IMR-90 (cell line): ENCODE results near the gene DSP. TPM values are rescaled to one million over a fixed set of nuclear protein-coding genes. Genes with fewer than 3 reads are reported as not detected.

Source experiments
- ATAC-seq: fragments of 200-7000 bp; cut with Tn5 transposase; 2 replicates; pipeline ENCODE4 v1.9.1; 2020; ENCODE audit warnings: low read depth, mild to moderate bottlenecking, moderate library complexity
- BruUV-seq: library from RNA; stranded (reverse); fragments of 400-500 nt; replicated peaks from 2 replicates; lab custom pipeline; 2021; lab: Mats Ljungman, UMichigan
- CTCF ChIA-PET: fragments of 300-600 bp; formaldehyde crosslinking; extraction: SDS; loops from one replicate; lab custom pipeline; 2021; ENCODE audit warnings: antibody characterized with exemption; lab: Yijun Ruan, JAX
- POLR2A ChIA-PET: fragments of 300-600 bp; sonication (Branson Sonifier 250); formaldehyde crosslinking; loops from one replicate; lab custom pipeline; 2022; ENCODE audit warnings: antibody characterized with exemption; ENCODE audit not compliant: unreplicated experiment; lab: Charles Lee
- DNase-seq: peaks from one replicate; pipeline ENCODE4 v3.0.0; 2013
- H2AFZ ChIP-seq: replicated peaks from 2 replicates; pipeline ENCODE3; 2013; ENCODE audit warnings: low read length, mild to moderate bottlenecking; ENCODE audit not compliant: poor library complexity
- H2AK5ac ChIP-seq: 2 replicates; pipeline ENCODE4 v1.6.1; 2013; ENCODE audit warnings: low read depth, low read length, inconsistent platforms
- H2AK9ac ChIP-seq: replicated peaks from 2 replicates; pipeline ENCODE3; 2013; ENCODE audit warnings: mild to moderate bottlenecking, low read depth, low read length, moderate library complexity; ENCODE audit not compliant: poor library complexity
- H2BK120ac ChIP-seq: 2 replicates; pipeline ENCODE4 v1.6.1; 2013; ENCODE audit warnings: low read depth, low read length, inconsistent platforms
- H2BK15ac ChIP-seq: 3 replicates; pipeline ENCODE4 v1.6.1; 2013; ENCODE audit warnings: low read depth, low read length, inconsistent platforms
- H2BK20ac ChIP-seq: 2 replicates; pipeline ENCODE4 v1.6.1; 2013; ENCODE audit warnings: low read depth, mild to moderate bottlenecking, inconsistent platforms, low read length, moderate library complexity
- H2BK5ac ChIP-seq: 2 replicates; pipeline ENCODE4 v1.6.1; 2013; ENCODE audit warnings: mild to moderate bottlenecking, low read depth, low read length, inconsistent platforms; ENCODE audit not compliant: poor library complexity, severe bottlenecking
- H3K14ac ChIP-seq: replicated peaks from 2 replicates; pipeline ENCODE4 v1.6.1; 2013; ENCODE audit warnings: low read depth, low read length, inconsistent platforms
- H3K18ac ChIP-seq: 2 replicates; pipeline ENCODE4 v1.6.1; 2013; ENCODE audit warnings: low read depth, low read length, control low read depth
- H3K23ac ChIP-seq: 2 replicates; pipeline ENCODE4 v1.6.1; 2013; ENCODE audit warnings: low read depth, low read length, inconsistent platforms
- H3K27ac ChIP-seq: 2 replicates; pipeline ENCODE4 v1.5.1; 2013; ENCODE audit warnings: mild to moderate bottlenecking, control low read depth, low read length; ENCODE audit not compliant: insufficient read depth
- H3K27me3 ChIP-seq: 2 replicates; pipeline ENCODE4 v1.6.1; 2013; ENCODE audit warnings: low read length; ENCODE audit not compliant: control insufficient read depth, insufficient read depth
- H3K36me3 ChIP-seq: 2 replicates; pipeline ENCODE4 v1.6.1; 2013; ENCODE audit warnings: low read length, mixed read lengths; ENCODE audit not compliant: control insufficient read depth, insufficient read depth
- H3K4ac ChIP-seq: 2 replicates; pipeline ENCODE4 v1.6.1; 2013; ENCODE audit warnings: low read depth, low read length, inconsistent platforms
- H3K4me1 ChIP-seq: 2 replicates; pipeline ENCODE4 v1.6.1; 2013; ENCODE audit warnings: low read length, mixed read lengths; ENCODE audit not compliant: control insufficient read depth, insufficient read depth
- H3K4me2 ChIP-seq: 2 replicates; pipeline ENCODE4 v1.6.1; 2013; ENCODE audit warnings: low read depth, mild to moderate bottlenecking, control low read depth, low read length, moderate library complexity
- H3K4me3 ChIP-seq: 2 replicates; pipeline ENCODE4 v1.5.1; 2013; ENCODE audit warnings: low read depth, mild to moderate bottlenecking, control low read depth, low read length, moderate library complexity; ENCODE audit not compliant: insufficient read depth
- H3K56ac ChIP-seq: 2 replicates; pipeline ENCODE4 v1.6.1; 2013; ENCODE audit warnings: low read length, inconsistent platforms; ENCODE audit not compliant: insufficient read depth; ENCODE audit errors: extremely low read depth
- H3K79me1 ChIP-seq, 2 experiments: 2 replicates each; pipeline ENCODE4 v1.6.1; 2013; ENCODE audit warnings: low read length in 2 of 2, inconsistent platforms in 1 of 2, low read depth in 1 of 2
- H3K9ac ChIP-seq: 2 replicates; pipeline ENCODE4 v1.6.1; 2013; ENCODE audit warnings: low read depth, low read length, control low read depth
- H3K9me1 ChIP-seq: 2 replicates; pipeline ENCODE4 v1.6.1; 2013; ENCODE audit warnings: low read length, inconsistent platforms; ENCODE audit not compliant: insufficient read depth
- H3K9me3 ChIP-seq: 2 replicates; pipeline ENCODE4 v1.6.1; 2013; ENCODE audit warnings: low read length; ENCODE audit not compliant: control insufficient read depth, insufficient read depth
- H4K20me1 ChIP-seq: 2 replicates; pipeline ENCODE4 v1.6.1; 2013; ENCODE audit warnings: low read length, inconsistent platforms; ENCODE audit not compliant: insufficient read depth
- H4K5ac ChIP-seq: 2 replicates; pipeline ENCODE4 v1.6.1; 2013; ENCODE audit warnings: mild to moderate bottlenecking, low read depth, low read length, control low read depth
- H4K8ac ChIP-seq, 2 experiments: 2 replicates each; pipeline ENCODE4 v1.6.1; 2013; ENCODE audit warnings: low read depth in 2 of 2, low read length in 2 of 2, control low read depth in 1 of 2, inconsistent platforms in 1 of 2
- H4K91ac ChIP-seq: 2 replicates; pipeline ENCODE4 v1.6.1; 2013; ENCODE audit warnings: low read depth, low read length, inconsistent platforms; ENCODE audit not compliant: insufficient read depth
- BHLHE40 ChIP-seq: fragments of 150-350 bp; IDR thresholded peaks from 2 replicates; pipeline ENCODE4 v1.6.1; 2016; ENCODE audit warnings: mild to moderate bottlenecking, low read depth, low read length
- CEBPB ChIP-seq: IDR thresholded peaks from 2 replicates; pipeline ENCODE4 v1.6.1; 2012; ENCODE audit warnings: low read depth, low read length, improper control_type of control experiment
- CHD1 ChIP-seq: IDR thresholded peaks from 2 replicates; pipeline ENCODE4 v1.6.1; 2012; ENCODE audit warnings: low read depth, low read length, improper control_type of control experiment
- CTCF ChIP-seq: conservative IDR thresholded peaks from 2 replicates; pipeline ENCODE4 v1.5.1; 2012; ENCODE audit warnings: mild to moderate bottlenecking, low read depth, low read length, improper control_type of control experiment
- ELK1 ChIP-seq: fragments of 150-350 bp; IDR thresholded peaks from 2 replicates; pipeline ENCODE4 v1.6.1; 2016; ENCODE audit warnings: low read depth, mild to moderate bottlenecking, low read length, moderate library complexity, borderline replicate concordance
- FOS ChIP-seq: fragments of 150-350 bp; IDR thresholded peaks from 2 replicates; pipeline ENCODE4 v1.6.1; 2016; ENCODE audit warnings: low read depth, low read length
- MAFK ChIP-seq: IDR thresholded peaks from 2 replicates; pipeline ENCODE4 v1.6.1; 2012; ENCODE audit warnings: low read depth, low read length, improper control_type of control experiment
- MAZ ChIP-seq: IDR thresholded peaks from 2 replicates; pipeline ENCODE4 v1.6.1; 2012; ENCODE audit warnings: low read depth, mild to moderate bottlenecking, low read length, improper control_type of control experiment, moderate library complexity, borderline replicate concordance
- MXI1 ChIP-seq: IDR thresholded peaks from 2 replicates; pipeline ENCODE4 v1.6.1; 2012; ENCODE audit warnings: low read depth, mild to moderate bottlenecking, low read length, moderate library complexity, borderline replicate concordance
- NFE2L2 ChIP-seq: fragments of 150-350 bp; IDR thresholded peaks from 2 replicates; pipeline ENCODE4 v1.6.1; 2016; ENCODE audit warnings: low read depth, mild to moderate bottlenecking, low read length
- POLR2A ChIP-seq: IDR thresholded peaks from 2 replicates; pipeline ENCODE4 v1.6.1; 2012; ENCODE audit warnings: mild to moderate bottlenecking, low read depth, low read length
- RAD21 ChIP-seq: IDR thresholded peaks from 2 replicates; pipeline ENCODE4 v1.6.1; 2012; ENCODE audit warnings: low read length, improper control_type of control experiment
- RCOR1 ChIP-seq: IDR thresholded peaks from 2 replicates; pipeline ENCODE4 v1.6.1; 2012; ENCODE audit warnings: mild to moderate bottlenecking, low read length, improper control_type of control experiment; ENCODE audit not compliant: insufficient replicate concordance
- RFX5 ChIP-seq: IDR thresholded peaks from 2 replicates; pipeline ENCODE4 v1.8.0; 2012; ENCODE audit warnings: low read depth, mild to moderate bottlenecking, low read length, moderate library complexity
- SMC3 ChIP-seq: fragments of 150-350 bp; IDR thresholded peaks from 2 replicates; pipeline ENCODE4 v1.6.1; 2016; ENCODE audit warnings: low read depth, mild to moderate bottlenecking, antibody characterized with exemption, low read length, moderate library complexity
- USF2 ChIP-seq: fragments of 150-350 bp; IDR thresholded peaks from 2 replicates; pipeline ENCODE4 v1.6.1; 2017; ENCODE audit warnings: mild to moderate bottlenecking, antibody characterized with exemption, low read length, low read depth
- WGBS, 2 experiments: methylation state at CpG; one replicate each; pipeline versions ENCODE4 v1.1.5 to v1.1.7; 2013; ENCODE audit warnings: missing lambda C conversion rate in 2 of 2; ENCODE audit not compliant: insufficient read length in 1 of 2; ENCODE audit errors: extremely low coverage in 2 of 2; 5-methylcytosine and 5-hydroxymethylcytosine counted together
- dilution Hi-C: fragments of 300-500 bp; cut with HindIII; formaldehyde crosslinking; loops from one replicate; pipeline ENCODE4 v1.14.3; 2018; ENCODE audit warnings: low sequenced_read_pairs; ENCODE audit not compliant: unreplicated experiment
- in situ Hi-C: fragments of 300-500 bp; cut with MboI; formaldehyde crosslinking; loops from 3 replicates; pipeline ENCODE4 v1.14.3; 2019; ENCODE audit warnings: low sequenced_read_pairs, inconsistent platforms, mixed read lengths
- intact Hi-C: fragments of 100-400 bp; cut with micrococcal nuclease; formaldehyde crosslinking; loops from 2 replicates; pipeline ENCODE4 v1.10.0; 2022
- polyA plus RNA-seq, 3 experiments: library from polyadenylated mRNA; depleted of rRNA; stranded (reverse); fragments of >200 nt; gene quantifications; 2 replicates each; pipeline ENCODE4 v1.2.3, GENCODE V29; 2012; ENCODE audit warnings: low replicate concordance in 1 of 3
- total RNA-seq: library from RNA; depleted of rRNA; stranded (reverse); fragments of >200 nt; gene quantifications from 2 replicates; pipeline ENCODE4 v1.2.3, GENCODE V29; 2012

DSP gene
- total and polyA plus RNA-seq, 2 of the 4 experiments (the other 2 are of a cell fraction) = 7.1 to 20.1 TPM

- H3K56ac ChIP-seq = no peak overlapping the region
- H4K5ac ChIP-seq = no peak overlapping the region
- H3K18ac ChIP-seq = no peak overlapping the region
- no peak overlapping the region for H2AFZ ChIP-seq
- TF ChIP-seq SMC3 = no peak
- TF ChIP-seq RFX5 = no peak
- TF ChIP-seq USF2 = no peak
- TF ChIP-seq CEBPB = no peak
- no peak for TF ChIP-seq MXI1
- no peak for TF ChIP-seq FOS
- no peak for TF ChIP-seq NFE2L2
- no peak for TF ChIP-seq ELK1
- no peak for TF ChIP-seq CHD1
- TF ChIP-seq MAZ = no peak
- no peak for TF ChIP-seq RCOR1
- TF ChIP-seq CTCF = no peak
- TF ChIP-seq POLR2A = no peak
- no peak for TF ChIP-seq MAFK
- no peak for TF ChIP-seq RAD21
- no peak for TF ChIP-seq BHLHE40
- no peak overlapping the region for H3K4ac ChIP-seq
- no peaks in the 10 kb centered on the region for H3K36me3 ChIP-seq
- H3K9ac ChIP-seq = no peak overlapping the region
- H3K79me1 ChIP-seq = no peaks in the 10 kb centered on the region
- H3K14ac ChIP-seq = no peak overlapping the region
- intact Hi-C loops (no loop called here), in situ Hi-C loops (no loop called here), dilution Hi-C loops (no loop called here)
- no peak overlapping the region for H3K4me2 ChIP-seq
- no peak overlapping the region for H4K8ac ChIP-seq
- no peaks in the 10 kb centered on the region; the same call in 1 of the 2 replicates for H3K9me3 ChIP-seq
- H2BK120ac ChIP-seq = no peak overlapping the region
- DNase-seq = no peak
- CTCF ChIA-PET = no interaction called here
- no peak overlapping the region for H3K4me3 ChIP-seq
- no peak overlapping the region for H3K27ac ChIP-seq
- H3K4me1 ChIP-seq = no peaks in the 10 kb centered on the region
- no peak for ATAC-seq
- H3K27me3 ChIP-seq = peaks cover 10% of the 10 kb centered on the region; the same call in 1 of the 2 replicates
- no peak overlapping the region for H2BK20ac ChIP-seq
- H3K9me1 ChIP-seq = no peaks in the 10 kb centered on the region
- no peaks in the 10 kb centered on the region for H4K20me1 ChIP-seq
- H2AK5ac ChIP-seq = no peak overlapping the region
- H2BK5ac ChIP-seq = no peak overlapping the region
- no CpG with 5 or more reads among the region's 2 CpGs for WGBS, 2 experiments
- no peak overlapping the region for H4K91ac ChIP-seq
- BruUV-seq = no TSS peak
- H2BK15ac ChIP-seq = no peak overlapping the region
- H3K23ac ChIP-seq = no peak overlapping the region
- H2AK9ac ChIP-seq = no peak overlapping the region
- POLR2A ChIA-PET = no interaction called here
Measured at GRCh38 chr6:7493866-7494265, 47.6 kb upstream of the DSP start.
